Measurements from ENCODE around the gene CDC45. TPM values are rescaled to one million over a fixed set of nuclear protein-coding genes. Genes with fewer than 3 reads are reported as not detected.

Gene CDC45
- total and polyA plus RNA-seq, 8 donors: 0.28 to 1.3 (median 0.63) TPM; not detected in 2

- no peaks in the 10 kb centered on the region for H3K9me3 ChIP-seq
- no peak for TF ChIP-seq CTCF (IDR thresholded peaks at IDR 0.05)
- ATAC-seq (no peak), DNase-seq (no peak), FAIRE-seq (no peak)
- no peak overlapping the region for H3K4me3 ChIP-seq
- H3K36me3 ChIP-seq: peaks cover 0 to 51% (median 28%) of the 10 kb centered on the region in 3 donors
- intact Hi-C loops (cut with DNase I): no loop called here
- WGBS, 2 donors: 95 to 97% methylated on average over 2 of the region's 2 CpGs
- no peaks in the 10 kb centered on the region for H3K27me3 ChIP-seq
- no peaks in the 10 kb centered on the region for H3K4me1 ChIP-seq
- H3K27ac ChIP-seq: no peak overlapping the region
Observed at GRCh38 chr22:19455033-19455432, 24.7 kb upstream of the CDC45 start.

- no peak for DNase-seq
- intact Hi-C loops (cut with DNase I): no loop called here
- no peak for TF ChIP-seq CTCF (IDR thresholded peaks at IDR 0.05)
- Histone ChIP-seq H3K27ac (no peak overlapping the region), H3K4me3 (no peak overlapping the region), H3K9me3 (no peaks in the 10 kb centered on the region), H3K4me1 (no peaks in the 10 kb centered on the region), H3K36me3 (peaks cover 0 to 58% (median 28%) of the 10 kb centered on the region in 3 donors), H3K27me3 (no peaks in the 10 kb centered on the region)
- 71 to 85% methylated on average over 4 of the region's 4 CpGs for WGBS, 2 donors
- ATAC-seq: no peak
- no peak for FAIRE-seq
Observed at GRCh38 chr22:19455585-19456370, 23.9 kb upstream of the CDC45 start.

GRCh38 chr22:19456541-19456940 is 23.2 kb upstream of the CDC45 start:
- Histone ChIP-seq H3K27me3 (no peaks in the 10 kb centered on the region), H3K9me3 (no peaks in the 10 kb centered on the region), H3K36me3 (peaks cover 0 to 61% (median 28%) of the 10 kb centered on the region in 3 donors), H3K4me1 (no peaks in the 10 kb centered on the region), H3K27ac (no peak overlapping the region), H3K4me3 (no peak overlapping the region)
- intact Hi-C loops (cut with DNase I): no loop called here
- 92 to 95% methylated on average over 10 of the region's 10 CpGs for WGBS, 2 donors
- FAIRE-seq: no peak
- ATAC-seq: no peak
- no peak for TF ChIP-seq CTCF (IDR thresholded peaks at IDR 0.05)
- no peak for DNase-seq

DNA sequence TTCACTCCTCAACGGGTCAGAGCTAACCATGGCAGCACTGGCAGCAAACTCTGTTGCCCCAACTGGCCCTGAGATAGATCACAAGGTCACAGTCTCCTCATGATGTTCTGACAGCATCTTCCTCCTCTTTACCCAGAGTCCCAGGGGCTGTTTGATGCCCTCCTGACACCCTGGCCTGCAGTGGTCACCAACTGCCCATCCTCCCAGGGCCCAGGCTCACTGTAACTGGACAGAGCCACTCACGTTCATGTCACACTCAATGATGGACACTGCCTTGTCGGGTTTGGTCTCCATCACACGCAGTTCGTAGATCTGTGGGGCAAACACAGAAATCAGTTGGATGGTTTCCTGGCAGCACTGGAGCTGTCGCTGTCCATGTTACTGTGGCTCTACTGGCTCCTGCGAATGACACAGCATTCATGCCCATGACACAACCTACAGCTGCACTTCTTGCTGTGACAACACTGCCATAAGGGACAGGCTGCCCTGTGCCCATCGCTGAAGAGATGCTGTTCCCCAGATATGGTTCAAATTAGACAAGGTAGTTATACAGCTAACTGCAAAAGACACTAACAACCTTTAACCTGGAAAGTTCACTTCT is 21.8 kb upstream of the CDC45 start:
- Histone ChIP-seq H3K4me3 (no peak overlapping the region), H3K4me1 (no peaks in the 10 kb centered on the region), H3K27ac (no peak overlapping the region), H3K9me3 (no peaks in the 10 kb centered on the region), H3K36me3 (peaks cover 0 to 63% (median 28%) of the 10 kb centered on the region in 3 donors), H3K27me3 (no peaks in the 10 kb centered on the region)
- WGBS, 2 donors: 89 to 95% methylated on average over 8 of the region's 8 CpGs
- no peak for TF ChIP-seq CTCF (IDR thresholded peaks at IDR 0.05)
- DNase-seq: no peak
- no peak for ATAC-seq
- intact Hi-C loops (cut with DNase I): no loop called here
- FAIRE-seq: no peak

- ATAC-seq (no peak), DNase-seq (no peak), FAIRE-seq (no peak)
- TF ChIP-seq CTCF (IDR thresholded peaks at IDR 0.05): no peak
- intact Hi-C loops (cut with DNase I): no loop called here
- H3K4me1 ChIP-seq: no peaks in the 10 kb centered on the region
- no peak overlapping the region for H3K27ac ChIP-seq
- no peaks in the 10 kb centered on the region for H3K27me3 ChIP-seq
- no peaks in the 10 kb centered on the region for H3K9me3 ChIP-seq
- WGBS, 2 donors: 75 to 81% methylated on average over 2 of the region's 2 CpGs
- H3K36me3 ChIP-seq: peaks cover 0 to 61% (median 18%) of the 10 kb centered on the region in 3 donors
- no peak overlapping the region for H3K4me3 ChIP-seq
Observed at GRCh38 chr22:19460036-19460435, 19.7 kb upstream of the CDC45 start.

Measured in pancreas (tissue), 10 donors.